ENCODE data around the gene FBF1. TPM values are rescaled to one million over a fixed set of nuclear protein-coding genes. Genes with fewer than 3 reads are reported as not detected.

The FBF1 gene
- total and polyA plus RNA-seq, 2 donors (not counting 3 experiments of a cell fraction or from before 2014, with no cell fraction given) = 4.9 to 9.4 TPM

DNA sequence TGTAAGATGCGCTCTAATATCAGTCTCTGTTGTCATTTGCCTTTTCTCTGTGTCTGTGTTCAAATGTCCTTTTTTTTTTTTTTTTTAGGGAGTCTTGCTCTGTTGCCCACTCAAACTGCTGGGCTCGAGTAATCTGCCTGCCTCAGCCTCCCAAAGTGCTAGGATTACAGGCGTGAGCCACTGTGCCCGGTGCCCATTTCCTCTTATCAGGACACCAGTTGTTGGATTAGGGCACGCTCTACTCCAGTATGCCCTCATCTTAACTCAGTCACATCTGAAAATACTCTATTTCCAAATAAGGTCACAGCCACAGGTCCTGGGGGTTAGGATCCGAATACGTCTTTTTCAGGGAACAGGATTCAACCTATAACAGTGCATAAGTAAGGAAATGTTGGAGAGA, 60.6 kb downstream of the FBF1 start:
- no peak overlapping the region for H2AFZ ChIP-seq (ENCODE audit: low read depth, low read length)
- intact Hi-C loops (cut with micrococcal nuclease) (no loop called here), dilution Hi-C loops (cut with MboI; ENCODE audit: extremely low pct_ligation_motif_present, low sequenced_read_pairs) (no loop called here)
- H3K4me2 ChIP-seq (ENCODE audit: insufficient read depth, low read length) = no peak overlapping the region
- DNase-seq (ENCODE audit: low read depth, low spot score) (no peak), FAIRE-seq (no peak)
- H3K9me1 ChIP-seq (replicated peaks; ENCODE audit: control insufficient read depth, extremely low read depth, insufficient read depth, low read length) = no peaks in the 10 kb centered on the region
- H3K27ac ChIP-seq (ENCODE audit: insufficient read depth, low read depth, low read length) = no peak overlapping the region
- no peaks in the 10 kb centered on the region for H3K27me3 ChIP-seq (ENCODE audit: control insufficient read depth in 2 of 2, insufficient read depth in 2 of 2, low read length in 2 of 2)
- H3K9ac ChIP-seq (replicated peaks; ENCODE audit: extremely low read depth, insufficient read depth, low read length) = no peak overlapping the region
- BruUV-seq (replicated peaks) = no TSS peak
- H3K4me3 ChIP-seq (replicated peaks in 1 of 3; ENCODE audit: insufficient read depth in 1 of 3, low read depth in 1 of 3, low read length in 3 of 3) = no peak overlapping the region
- no peak for TF ChIP-seq FOS (IDR thresholded peaks at IDR 0.05; ENCODE audit: borderline replicate concordance, insufficient read depth, low read length)
- no peak for TF ChIP-seq GATA2 (IDR thresholded peaks at IDR 0.05; ENCODE audit: insufficient read depth, insufficient read length, low read depth, low read length)
- TF ChIP-seq, protein P1, sequence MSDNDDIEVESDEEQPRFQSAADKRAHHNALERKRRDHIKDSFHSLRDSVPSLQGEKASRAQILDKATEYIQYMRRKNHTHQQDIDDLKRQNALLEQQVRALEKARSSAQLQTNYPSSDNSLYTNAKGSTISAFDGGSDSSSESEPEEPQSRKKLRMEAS (IDR thresholded peaks at IDR 0.05; ENCODE audit: insufficient read depth, insufficient read length) = no peak
- no peak for TF ChIP-seq EZH2 (IDR thresholded peaks at IDR 0.05; ENCODE audit: borderline replicate concordance, low read depth, low read length, severe bottlenecking)
- TF ChIP-seq JUN (IDR thresholded peaks at IDR 0.05; ENCODE audit: borderline replicate concordance, insufficient read depth, insufficient read length, low read depth) = no peak
- no peak for TF ChIP-seq POLR2A (IDR thresholded peaks at IDR 0.05; ENCODE audit: low read depth, low read length)
- no peak for TF ChIP-seq POLR2AphosphoS5 (IDR thresholded peaks at IDR 0.05; ENCODE audit: insufficient read depth, low read depth, low read length)
- TF ChIP-seq, protein P2, sequence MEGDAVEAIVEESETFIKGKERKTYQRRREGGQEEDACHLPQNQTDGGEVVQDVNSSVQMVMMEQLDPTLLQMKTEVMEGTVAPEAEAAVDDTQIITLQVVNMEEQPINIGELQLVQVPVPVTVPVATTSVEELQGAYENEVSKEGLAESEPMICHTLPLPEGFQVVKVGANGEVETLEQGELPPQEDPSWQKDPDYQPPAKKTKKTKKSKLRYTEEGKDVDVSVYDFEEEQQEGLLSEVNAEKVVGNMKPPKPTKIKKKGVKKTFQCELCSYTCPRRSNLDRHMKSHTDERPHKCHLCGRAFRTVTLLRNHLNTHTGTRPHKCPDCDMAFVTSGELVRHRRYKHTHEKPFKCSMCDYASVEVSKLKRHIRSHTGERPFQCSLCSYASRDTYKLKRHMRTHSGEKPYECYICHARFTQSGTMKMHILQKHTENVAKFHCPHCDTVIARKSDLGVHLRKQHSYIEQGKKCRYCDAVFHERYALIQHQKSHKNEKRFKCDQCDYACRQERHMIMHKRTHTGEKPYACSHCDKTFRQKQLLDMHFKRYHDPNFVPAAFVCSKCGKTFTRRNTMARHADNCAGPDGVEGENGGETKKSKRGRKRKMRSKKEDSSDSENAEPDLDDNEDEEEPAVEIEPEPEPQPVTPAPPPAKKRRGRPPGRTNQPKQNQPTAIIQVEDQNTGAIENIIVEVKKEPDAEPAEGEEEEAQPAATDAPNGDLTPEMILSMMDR (IDR thresholded peaks at IDR 0.05; ENCODE audit: extremely low read depth in 1 of 2, insufficient read depth in 1 of 2, low read depth in 1 of 2, low read length in 2 of 2) = no peak
- TF ChIP-seq MYC (IDR thresholded peaks at IDR 0.05; ENCODE audit: low read depth, low read length) = no peak
- CTCF ChIA-PET = interaction anchor here (1.1 to 5.4 kb wide), 3 partner anchors 16 to 33 kb away, joined by 3 to 49 read pairs (median 4); partner anchors contain the start of genes TRIM65 and UNC13D
- no peaks in the 10 kb centered on the region for H3K9me3 ChIP-seq (replicated peaks; ENCODE audit: control insufficient read depth, insufficient read depth, low read length)
- peaks cover 6% of the 10 kb centered on the region for H3K79me2 ChIP-seq (ENCODE audit: control insufficient read depth, insufficient read depth, low read length)
- peaks cover 0 to 4% of the 10 kb centered on the region in 2 experiments for H3K36me3 ChIP-seq (ENCODE audit: control insufficient read depth in 2 of 2, extremely low read depth in 1 of 2, insufficient read depth in 2 of 2, low read length in 2 of 2)
- peaks cover 22% of the 10 kb centered on the region for H3K4me1 ChIP-seq (ENCODE audit: control insufficient read depth, extremely low read depth, insufficient read depth, low read length)
- POLR2A ChIA-PET = no interaction called here
- H4K20me1 ChIP-seq (replicated peaks; ENCODE audit: control insufficient read depth, extremely low read depth, insufficient read depth, low read length) = no peaks in the 10 kb centered on the region

Data from endothelial cell of umbilical vein (primary cell).